ENCODE measurements around the gene CD320.
A peak's percentile ranks its signal among the peaks of the same experiment; 100 is the strongest.
"Not testable (repeated sequence)": the region's sequence is repeated elsewhere in the genome, so short reads cannot be mapped to it uniquely, and the experiment has no call there.

The CD320 gene

DNA sequence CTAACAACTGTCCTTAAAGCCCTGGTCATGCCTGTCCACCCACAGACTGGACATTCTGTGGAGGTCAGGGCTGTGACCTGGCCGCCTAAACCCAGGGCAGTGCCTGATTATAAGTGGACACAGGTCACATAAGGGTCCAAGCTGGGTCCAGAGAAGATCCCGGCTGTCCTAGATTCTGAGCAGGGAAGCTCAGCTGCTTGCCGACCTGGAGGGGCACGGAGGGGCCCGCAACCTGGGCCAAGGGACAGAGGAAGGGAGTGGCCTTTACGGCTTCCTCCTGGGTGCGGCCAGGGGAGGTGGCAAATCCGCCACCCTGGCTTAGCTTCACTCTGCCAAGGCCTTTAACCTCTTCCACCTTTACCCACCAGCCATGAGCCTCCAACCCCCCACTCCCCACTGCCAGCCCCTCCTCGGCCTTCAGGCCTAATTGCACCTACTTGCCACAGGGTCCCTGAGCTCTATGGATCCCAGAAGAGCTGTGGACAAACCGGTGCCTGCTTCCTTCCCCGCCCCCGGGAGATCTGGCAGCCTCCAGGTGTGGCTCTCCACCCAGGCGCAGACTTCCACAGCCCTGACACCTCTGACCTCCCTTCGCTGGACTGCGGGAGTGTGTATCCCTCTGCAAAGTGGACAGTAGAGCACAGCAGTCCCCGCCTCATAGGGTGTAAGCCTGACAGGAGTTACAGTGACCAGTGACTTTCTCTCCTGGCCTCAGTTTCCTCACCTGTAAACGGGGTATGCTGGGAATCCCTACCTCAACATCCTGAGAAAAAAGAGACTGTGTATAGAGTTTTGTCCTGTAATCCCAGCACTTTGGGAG, 1.7 kb downstream of the CD320 start:
- peak in 1 of 2 donors; percentile 6 for DNase-seq

- DNase-seq: peak in 1 of 2 donors; percentile 5
Measured at GRCh38 chr19:8305798-8306197, 2.4 kb downstream of the CD320 start.

GRCh38 chr19:8304841-8305621, 3.1 kb downstream of the CD320 start:
- peak in 1 of 2 donors; percentile 14 for DNase-seq

- peak in 1 of 2 donors; percentile 8 for DNase-seq
Measured at GRCh38 chr19:8302734-8303133, 5.4 kb downstream of the CD320 start.

- no peak for DNase-seq
Measured at GRCh38 chr19:8302357-8302691, 5.8 kb downstream of the CD320 start.

DNA sequence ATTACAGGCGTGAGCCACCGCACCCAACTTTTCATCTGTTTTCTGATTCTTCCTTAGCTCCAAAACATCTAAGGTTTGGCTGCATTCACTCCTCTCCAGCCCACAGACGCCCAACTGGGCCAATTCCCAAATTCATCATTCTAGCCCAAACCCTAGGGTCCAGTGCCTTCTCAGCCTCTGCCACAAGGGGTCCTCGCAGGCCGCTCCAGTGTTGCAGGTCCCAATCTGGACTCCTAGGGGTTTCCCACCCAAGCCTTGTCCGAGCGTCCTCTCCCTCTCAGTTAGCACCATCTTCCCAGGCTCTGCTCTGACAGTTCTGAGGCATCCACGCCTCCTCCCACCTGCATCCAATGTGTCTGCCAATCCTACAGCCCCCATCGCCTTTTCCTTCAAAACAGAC, 16.8 kb downstream of the CD320 start:
- DNase-seq: not testable (repeated sequence)

- not testable (repeated sequence) for DNase-seq
Measured at GRCh38 chr19:8276508-8276907, 31.6 kb downstream of the CD320 start.

- DNase-seq: no peak
Measured at GRCh38 chr19:8269724-8270123, 38.4 kb downstream of the CD320 start.

DNA sequence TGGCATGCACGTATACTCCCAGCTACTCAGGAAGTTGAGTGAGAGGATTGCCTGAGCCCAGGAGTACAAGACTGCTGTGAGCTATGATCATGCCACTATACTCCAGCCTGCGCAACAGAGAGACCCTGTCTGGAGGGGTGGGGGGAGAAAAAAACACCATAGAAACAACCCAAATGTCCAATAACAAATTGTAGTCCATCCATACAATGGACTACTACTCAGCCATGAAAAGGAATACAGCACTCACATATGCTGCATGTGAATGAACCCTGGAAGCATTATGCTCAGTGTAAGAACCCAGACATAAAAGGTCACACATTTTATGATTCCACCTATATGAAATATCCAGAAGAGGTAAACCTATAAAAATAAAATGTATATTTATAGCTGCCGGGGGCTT, 42.3 kb downstream of the CD320 start:
- DNase-seq: no peak

GRCh38 chr19:8264248-8264647, 43.9 kb downstream of the CD320 start:
- not testable (repeated sequence) for DNase-seq

GRCh38 chr19:8262431-8262830, 45.7 kb downstream of the CD320 start:
- DNase-seq: peak in 1 of 2 donors; percentile 6

- DNase-seq: peak in 1 of 2 donors; percentile 5
Measured at GRCh38 chr19:8261881-8262280, 46.3 kb downstream of the CD320 start.

- DNase-seq: no peak
Measured at GRCh38 chr19:8261347-8261746, 46.8 kb downstream of the CD320 start.

- DNase-seq: no peak
Measured at GRCh38 chr19:8259922-8260247, 48.3 kb downstream of the CD320 start.

DNA sequence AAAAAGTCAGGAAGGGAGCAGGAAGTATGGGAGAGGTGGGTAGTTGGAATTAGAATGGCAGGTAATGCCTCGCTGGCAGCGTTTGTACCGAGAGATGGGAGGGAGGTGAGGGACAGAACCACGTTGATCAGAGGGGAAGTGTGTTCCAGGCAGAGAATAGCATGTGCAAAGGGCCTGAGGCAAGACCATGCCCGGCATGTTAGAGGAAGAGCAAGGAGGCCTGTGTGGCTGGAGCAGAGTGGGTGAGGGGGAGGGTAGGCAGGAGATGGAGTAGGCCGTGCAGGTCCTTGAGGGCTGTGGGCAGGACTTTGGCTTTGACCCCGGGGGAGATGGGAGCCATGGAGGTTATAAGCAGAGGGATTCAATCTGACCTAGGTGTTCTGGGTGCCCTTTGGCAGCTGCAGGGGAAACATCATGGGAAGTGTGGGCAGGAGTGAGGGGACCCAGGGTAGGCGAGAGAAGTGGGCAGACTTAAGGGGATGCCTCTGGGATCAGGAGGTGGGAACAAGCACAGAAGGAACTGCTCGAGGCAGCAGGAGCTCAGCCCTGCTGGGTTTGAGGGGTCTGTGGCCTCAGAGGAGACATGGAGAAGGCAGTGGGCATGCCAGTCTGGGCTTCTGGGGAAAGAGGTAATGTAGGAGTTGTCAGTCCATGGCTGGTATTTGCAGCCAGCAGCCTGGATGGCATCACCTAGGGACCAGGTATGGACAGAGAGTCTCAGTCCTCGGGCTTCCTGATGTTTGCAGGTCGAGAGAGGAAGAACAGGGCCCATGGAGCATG, 48.8 kb downstream of the CD320 start:
- no peak for DNase-seq

DNA sequence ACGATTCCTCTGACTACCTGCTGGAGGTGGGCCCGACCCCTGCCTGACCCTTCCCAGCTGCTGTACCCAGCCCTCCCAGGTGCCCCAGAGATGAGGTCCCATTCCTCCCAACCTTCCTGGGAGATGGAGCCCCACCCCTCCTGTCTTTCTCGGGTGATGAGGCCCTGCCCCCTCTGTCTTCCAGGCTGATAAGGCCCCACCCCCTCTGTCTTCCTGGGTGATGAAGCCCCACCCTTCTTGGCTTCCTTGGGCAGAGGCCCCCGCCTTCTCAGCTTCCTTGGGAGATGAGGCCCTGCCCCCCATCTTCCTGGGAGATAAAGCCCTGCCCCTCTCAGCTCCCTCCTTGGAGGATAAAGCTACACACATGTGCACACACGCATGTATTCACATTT, 51.1 kb downstream of the CD320 start:
- DNase-seq: no peak

DNA sequence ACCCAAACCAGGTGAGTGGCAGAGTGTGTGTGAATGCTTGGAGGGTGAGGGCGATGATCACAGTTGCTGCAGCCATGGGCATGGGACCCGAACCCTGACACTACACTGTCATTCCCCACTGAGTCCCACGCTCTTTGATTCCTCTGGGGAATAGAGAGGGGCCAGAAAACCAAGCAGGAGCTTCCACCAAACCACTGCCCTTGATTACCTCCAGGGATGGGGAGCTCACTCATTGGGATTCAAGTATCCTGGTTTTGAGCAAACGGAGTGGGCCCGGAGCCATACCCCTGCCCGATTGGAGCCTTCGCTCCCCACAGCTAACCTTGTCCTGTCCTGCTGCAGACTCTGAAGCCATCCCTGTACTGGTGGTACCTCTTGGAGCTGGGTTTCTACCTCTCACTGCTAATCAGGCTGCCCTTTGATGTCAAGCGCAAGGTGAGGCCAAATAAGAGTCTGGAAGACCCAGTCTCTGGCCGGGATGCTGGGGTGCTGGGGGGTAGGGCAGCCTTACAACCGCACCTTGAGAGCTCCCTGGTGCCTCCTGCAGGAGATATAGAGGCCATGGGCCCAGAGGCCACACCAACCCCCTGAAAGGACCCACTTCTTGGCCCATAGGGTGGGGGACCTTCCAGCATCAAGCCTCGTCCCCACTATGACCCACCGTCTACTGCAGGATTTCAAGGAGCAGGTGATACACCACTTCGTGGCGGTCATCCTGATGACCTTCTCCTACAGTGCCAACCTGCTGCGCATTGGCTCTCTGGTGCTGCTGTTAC, 51.7 kb downstream of the CD320 start:
- DNase-seq: no peak

GRCh38 chr19:8255426-8256125, 52.6 kb downstream of the CD320 start:
- no peak for DNase-seq

GRCh38 chr19:8254286-8255001, 53.7 kb downstream of the CD320 start:
- no peak for DNase-seq

DNA sequence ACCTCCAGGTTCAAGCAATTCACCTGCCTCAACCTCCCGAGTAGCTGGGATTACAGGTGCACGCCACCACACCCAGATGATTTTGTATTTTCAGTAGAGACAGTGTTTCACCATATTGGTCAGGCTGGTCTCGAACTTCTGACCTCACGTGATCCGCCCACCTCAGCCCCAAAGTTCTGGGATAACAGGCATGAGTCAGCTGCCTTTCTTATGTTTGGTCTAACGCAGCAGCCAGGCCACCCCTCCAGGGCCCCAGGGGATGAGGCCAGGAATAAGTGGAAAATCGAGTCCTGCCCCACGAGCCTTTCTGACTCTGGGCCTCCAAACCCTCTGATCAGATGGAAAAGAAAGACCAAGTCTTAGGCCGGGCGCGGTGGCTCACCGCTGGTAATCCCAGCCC, 54.5 kb downstream of the CD320 start:
- no peak for DNase-seq

DNA sequence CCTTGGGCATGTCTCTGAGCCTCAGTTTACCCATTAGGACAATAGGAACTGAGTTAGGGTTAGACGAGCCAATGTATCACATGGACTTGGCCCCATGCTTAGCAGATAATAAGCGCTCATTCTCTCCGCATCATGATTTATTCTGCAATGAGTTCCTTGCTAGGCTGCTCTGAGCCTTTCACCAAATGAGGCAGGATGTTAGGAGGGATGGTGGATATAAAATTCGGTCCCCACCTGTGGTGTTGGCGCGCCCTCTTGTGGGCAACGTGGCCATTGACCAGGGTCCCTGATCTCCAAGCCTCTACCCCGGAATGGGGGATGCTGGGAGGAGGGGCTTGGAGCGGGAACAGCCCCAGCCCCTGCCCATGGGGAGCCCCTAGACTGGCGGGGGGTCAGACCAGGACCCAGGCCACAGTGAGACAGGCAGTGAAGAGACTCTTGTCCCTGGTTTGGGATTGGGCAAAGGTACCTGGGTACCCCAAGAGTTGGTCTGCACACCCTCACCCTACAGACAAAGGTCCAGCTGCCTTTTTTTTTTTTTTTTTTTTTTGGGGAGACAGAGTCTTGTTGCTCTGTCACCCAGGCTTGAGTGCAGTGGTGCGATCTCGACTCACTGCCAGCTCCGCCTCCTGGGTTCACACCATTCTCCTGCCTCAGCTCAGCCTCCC, 55.1 kb downstream of the CD320 start:
- peak; percentile 82 to 84 for DNase-seq
